GM18502 (cell line): ENCODE data around the gene SEZ6.

Experiments used
- ATAC-seq: cut with Tn5 transposase; IDR thresholded peaks from one replicate; pipeline ENCODE4 v1.9.1; 2021; ENCODE audit warnings: mild to moderate bottlenecking; ENCODE audit not compliant: unreplicated experiment, poor library complexity

Gene SEZ6

GRCh38 chr17:29007860-29008455 lies 2.1 kb upstream of the SEZ6 start:
- no peak for ATAC-seq

- ATAC-seq = no peak
Measured at GRCh38 chr17:29007456-29007855, 1.6 kb upstream of the SEZ6 start.

GRCh38 chr17:29004081-29004692 lies 1.6 kb downstream of the SEZ6 start:
- ATAC-seq = no peak

GRCh38 chr17:29003289-29003688 lies 2.5 kb downstream of the SEZ6 start:
- no peak for ATAC-seq

GRCh38 chr17:29002811-29003210 lies 3.0 kb downstream of the SEZ6 start:
- ATAC-seq = no peak

GRCh38 chr17:29000973-29001372 lies 4.9 kb downstream of the SEZ6 start:
- ATAC-seq = no peak

GRCh38 chr17:28999206-28999605 lies 6.6 kb downstream of the SEZ6 start:
- ATAC-seq = no peak

- ATAC-seq = no peak
Measured at GRCh38 chr17:28997806-28998205, 8.0 kb downstream of the SEZ6 start.

- no peak for ATAC-seq
Measured at GRCh38 chr17:28996554-28997096, 9.2 kb downstream of the SEZ6 start.

- ATAC-seq = no peak
Measured at GRCh38 chr17:28993645-28994426, 12.0 kb downstream of the SEZ6 start.

- no peak for ATAC-seq
Measured at GRCh38 chr17:28992625-28993600, 12.9 kb downstream of the SEZ6 start.

- no peak for ATAC-seq
Measured at GRCh38 chr17:28992185-28992584, 13.6 kb downstream of the SEZ6 start.

GRCh38 chr17:28991779-28992178 lies 14.1 kb downstream of the SEZ6 start:
- ATAC-seq = no peak

- ATAC-seq = no peak
Measured at GRCh38 chr17:28989028-28989427, 16.8 kb downstream of the SEZ6 start.

- no peak for ATAC-seq
Measured at GRCh38 chr17:28988475-28988874, 17.4 kb downstream of the SEZ6 start.

GRCh38 chr17:28986714-28987655 lies 18.8 kb downstream of the SEZ6 start:
- no peak for ATAC-seq

- ATAC-seq = no peak
Measured at GRCh38 chr17:28985950-28986713, 19.7 kb downstream of the SEZ6 start.
